ENCODE measurements around the gene AFAP1L1. TPM values are rescaled to one million over a fixed set of nuclear protein-coding genes. Genes with fewer than 3 reads are reported as not detected.
A peak's percentile ranks its signal among the peaks of the same experiment; 100 is the strongest.

Gene AFAP1L1
- total and polyA plus RNA-seq, 2 donors from 2014 or later = 4.8 to 14.8 TPM

DNA sequence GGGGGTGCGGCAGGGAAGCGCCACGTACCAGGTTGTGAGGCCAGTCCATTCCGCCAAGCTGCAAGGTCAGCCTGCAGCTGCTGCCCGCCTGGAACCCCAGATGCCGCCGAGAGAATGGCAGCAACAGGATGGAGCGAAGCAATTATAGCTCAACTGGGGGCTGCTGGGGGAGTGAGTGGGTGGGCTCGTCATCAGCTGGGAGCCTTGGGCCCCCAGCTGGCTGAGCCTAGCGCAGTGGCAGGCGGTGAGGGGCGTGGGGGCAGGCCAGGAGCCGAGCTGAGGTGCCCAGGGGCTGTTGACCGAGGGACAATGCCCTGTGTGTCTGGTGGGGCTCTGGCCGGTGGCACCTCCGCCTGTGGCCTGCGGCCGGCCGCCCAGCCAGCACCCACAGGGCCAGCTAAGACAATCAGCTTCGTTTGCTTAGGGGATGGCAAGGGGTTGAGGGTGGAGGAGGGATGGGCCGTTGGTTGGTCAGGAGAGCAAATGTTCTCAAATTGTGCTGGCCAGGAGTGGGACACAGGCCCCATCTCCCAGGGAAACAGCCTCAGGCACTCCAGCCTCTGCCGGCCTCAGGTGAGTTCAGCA is 107.6 kb downstream of the AFAP1L1 start, which contains the start of gene IL17B:
Gene IL17B (minus strand): TSS at position 116 of the 585 bp plus-strand sequence. CDS start 67 bp downstream, at position 49.
- DNase-seq = no peak
- Histone ChIP-seq H3K9me3 (ENCODE audit: control insufficient read depth in 2 of 3, insufficient read depth in 1 of 3, low read length in 3 of 3) (no peaks in the 10 kb centered on the region), H3K27me3 (ENCODE audit: control insufficient read depth, insufficient read depth, low read length) (no peaks in the 10 kb centered on the region), H3K36me3 (ENCODE audit: control insufficient read depth in 2 of 3, insufficient read depth in 3 of 3, low read length in 3 of 3) (no peaks in the 10 kb centered on the region), H3K4me3 (ENCODE audit: low read length in 3 of 3) (no peak within 1 kb of the TSS), H3K27ac (ENCODE audit: low read depth in 2 of 2, low read length in 2 of 2) (peak within 1 kb of the TSS; percentile 34 to 41), H3K9ac (ENCODE audit: low read length in 3 of 3) (no peak within 1 kb of the TSS), H3K4me1 (ENCODE audit: control insufficient read depth in 2 of 3, insufficient read depth in 2 of 3, low read depth in 1 of 3, low read length in 3 of 3) (peaks cover 0 to 10% (median 9%) of the 10 kb centered on the region in 3 donors)
- intact Hi-C loops (cut with DNase I) = loop anchor here (10.0 kb wide), 1 partner anchor 56 kb away; no protein-coding TSS in a partner anchor
- no peak for TF ChIP-seq CTCF (IDR thresholded peaks at IDR 0.05; ENCODE audit: borderline replicate concordance, extremely low read depth, insufficient read depth)
- no peak for FAIRE-seq

DNA sequence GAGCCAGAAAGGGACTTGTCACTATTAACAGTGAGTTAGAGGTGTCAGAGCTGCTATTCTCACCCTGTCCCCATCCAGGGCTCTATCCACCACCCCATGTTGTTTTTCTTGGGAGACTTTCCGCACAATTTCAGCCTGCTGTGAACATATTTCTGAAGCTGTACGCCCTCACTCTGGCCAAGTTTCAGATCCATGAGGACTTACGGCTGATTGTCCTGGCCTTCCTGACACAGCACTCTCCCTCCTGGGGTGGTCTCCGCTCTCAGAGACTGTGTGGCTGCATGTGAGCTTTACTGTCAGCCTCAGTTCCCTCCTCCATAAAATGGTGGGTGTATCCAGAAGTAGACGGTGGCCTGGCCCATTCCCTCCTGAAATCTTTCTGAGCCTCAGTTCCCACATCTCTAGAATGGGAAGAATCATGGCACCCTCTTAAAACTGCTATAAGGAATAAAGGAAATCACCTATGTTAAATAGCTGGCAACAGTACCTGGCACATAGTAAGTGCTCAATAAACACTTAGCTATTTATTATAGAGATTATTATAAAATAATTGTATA is 108.2 kb downstream of the AFAP1L1 start:
- Histone ChIP-seq H3K4me1 (ENCODE audit: control insufficient read depth in 2 of 3, insufficient read depth in 2 of 3, low read depth in 1 of 3, low read length in 3 of 3) (peaks cover 0 to 10% (median 9%) of the 10 kb centered on the region in 3 donors), H3K27ac (ENCODE audit: low read depth in 2 of 2, low read length in 2 of 2) (peak overlapping the region in 1 of 2 donors; percentile 41), H3K4me3 (ENCODE audit: low read length in 3 of 3) (no peak overlapping the region), H3K27me3 (ENCODE audit: control insufficient read depth, insufficient read depth, low read length) (no peaks in the 10 kb centered on the region), H3K9ac (ENCODE audit: low read length in 3 of 3) (no peak overlapping the region), H3K9me3 (ENCODE audit: control insufficient read depth in 2 of 3, insufficient read depth in 1 of 3, low read length in 3 of 3) (no peaks in the 10 kb centered on the region), H3K36me3 (ENCODE audit: control insufficient read depth in 2 of 3, insufficient read depth in 3 of 3, low read length in 3 of 3) (no peaks in the 10 kb centered on the region)
- FAIRE-seq (no peak), DNase-seq (peak in 2 of 5 donors; percentile 38 to 89)
- no peak for TF ChIP-seq CTCF (IDR thresholded peaks at IDR 0.05; ENCODE audit: borderline replicate concordance, extremely low read depth, insufficient read depth)
- intact Hi-C loops (cut with DNase I) = loop anchor here (10.0 kb wide), 1 partner anchor 55 kb away; no protein-coding TSS in a partner anchor

DNA sequence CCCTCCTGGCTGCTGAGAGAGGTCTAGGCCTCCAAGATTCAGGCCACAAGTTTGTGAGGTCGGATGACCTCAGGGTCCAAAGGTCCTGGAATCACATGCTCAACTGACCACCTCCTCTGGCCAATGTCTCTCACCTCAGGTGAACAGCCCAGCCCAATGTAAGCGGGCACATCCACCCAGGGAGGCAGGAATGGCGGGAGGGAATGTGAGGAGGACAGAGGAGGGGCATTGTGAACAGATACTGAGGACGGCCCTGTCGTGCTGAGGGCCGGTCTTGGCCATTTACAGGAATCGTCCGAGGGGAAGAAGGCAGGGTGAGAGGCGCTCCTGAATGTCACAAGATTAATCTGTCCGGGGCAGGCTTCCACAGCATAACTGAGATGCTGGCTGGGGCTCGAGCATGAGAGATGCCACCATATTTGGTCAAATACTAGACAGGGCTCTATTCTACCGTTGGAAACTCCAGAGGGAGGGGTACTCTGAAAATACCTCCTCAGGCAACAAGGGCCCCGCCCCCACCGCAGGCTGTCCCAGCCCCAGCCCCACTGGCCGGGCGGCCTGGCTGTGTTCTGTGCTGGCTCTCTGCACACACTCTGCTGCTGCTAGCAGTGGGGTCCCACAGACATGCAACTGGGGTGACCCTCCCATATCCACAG is 108.9 kb downstream of the AFAP1L1 start:
- Histone ChIP-seq H3K4me1 (ENCODE audit: control insufficient read depth in 2 of 3, insufficient read depth in 2 of 3, low read depth in 1 of 3, low read length in 3 of 3) (peaks cover 0 to 10% (median 9%) of the 10 kb centered on the region in 3 donors), H3K27ac (ENCODE audit: low read depth in 2 of 2, low read length in 2 of 2) (peak overlapping the region; percentile 53 to 79), H3K4me3 (ENCODE audit: low read length in 3 of 3) (no peak overlapping the region), H3K36me3 (ENCODE audit: control insufficient read depth in 2 of 3, insufficient read depth in 3 of 3, low read length in 3 of 3) (no peaks in the 10 kb centered on the region), H3K27me3 (ENCODE audit: control insufficient read depth, insufficient read depth, low read length) (no peaks in the 10 kb centered on the region), H3K9ac (ENCODE audit: low read length in 3 of 3) (peak overlapping the region in 1 of 3 donors; percentile 26), H3K9me3 (ENCODE audit: control insufficient read depth in 2 of 3, insufficient read depth in 1 of 3, low read length in 3 of 3) (no peaks in the 10 kb centered on the region)
- TF ChIP-seq CTCF (IDR thresholded peaks at IDR 0.05; ENCODE audit: borderline replicate concordance, extremely low read depth, insufficient read depth) = no peak
- intact Hi-C loops (cut with DNase I) = no loop called here
- DNase-seq = peak in 1 of 5 donors; percentile 95
- FAIRE-seq = no peak

Data from kidney (tissue), 14 donors.